Vagina (tissue), 2 donors: Measurements from ENCODE around the gene TK1.

Source experiments
- CTCF ChIP-seq, 3 experiments: fragments of 450-650 bp in 2 of 3; fragments of 200-600 bp in 1 of 3; sonication (generic) in 1 of 3; IDR thresholded peaks; one replicate each; pipeline ENCODE4 v1.5.1; 2017 to 2019; ENCODE audit warnings: antibody characterized with exemption in 3 of 3, mild to moderate bottlenecking in 2 of 3, moderate library complexity in 2 of 3
- POLR2A ChIP-seq, 2 donors: fragments of 450-650 bp; IDR thresholded peaks; one replicate each; pipeline ENCODE4 v1.6.1; 2017; ENCODE audit warnings: antibody characterized with exemption in 2 of 2, mild to moderate bottlenecking in 2 of 2, moderate library complexity in 2 of 2
- POLR2AphosphoS5 ChIP-seq, 2 donors: sonication (generic); formaldehyde crosslinking; IDR thresholded peaks; one replicate each; pipeline ENCODE4 v1.9.0; 2017; ENCODE audit warnings: antibody characterized with exemption in 2 of 2, mild to moderate bottlenecking in 2 of 2, low read depth in 1 of 2; ENCODE audit not compliant: insufficient read depth in 1 of 2

DNA sequence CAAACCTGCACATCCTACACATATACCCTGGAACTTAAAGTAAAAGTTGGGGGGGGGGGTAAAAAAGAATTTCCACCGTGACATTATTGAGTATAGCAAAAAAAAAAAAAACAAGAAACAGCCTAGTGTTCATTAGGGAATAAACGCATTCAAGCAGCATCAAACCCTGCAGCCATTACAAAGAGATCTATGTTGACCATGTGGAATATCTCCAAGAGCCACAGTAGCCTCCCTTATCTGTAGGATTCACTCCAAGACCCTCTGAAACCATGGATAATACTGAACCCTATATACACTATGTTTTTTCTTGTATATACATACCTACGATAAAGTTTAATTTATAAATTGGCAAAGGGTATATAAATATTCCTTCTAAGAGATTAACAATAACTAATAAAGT lies 21.6 kb upstream of the TK1 start:
- TF ChIP-seq CTCF (IDR thresholded peaks at IDR 0.05) (no peak), POLR2AphosphoS5 (IDR thresholded peaks at IDR 0.05; ENCODE audit: insufficient read depth in 1 of 2, low read depth in 1 of 2) (no peak), POLR2A (IDR thresholded peaks at IDR 0.05) (no peak)
